Ishikawa (cell line): ENCODE data around the gene ENG.

Experiments used
- CEBPB ChIP-seq: IDR thresholded peaks from 2 replicates; pipeline ENCODE4 v1.6.1; 2012
- CREB1 ChIP-seq: IDR thresholded peaks from 2 replicates; pipeline ENCODE4 v1.6.1; 2012; ENCODE audit warnings: low read depth
- EGR1 ChIP-seq: IDR thresholded peaks from 2 replicates; pipeline ENCODE4 v1.6.1; 2012
- EP300 ChIP-seq: IDR thresholded peaks from 2 replicates; pipeline ENCODE4 v1.6.1; 2012; ENCODE audit warnings: borderline replicate concordance
- FOXM1 ChIP-seq: IDR thresholded peaks from 2 replicates; pipeline ENCODE4 v1.6.1; 2012; ENCODE audit warnings: low read depth, borderline replicate concordance
- NFIC ChIP-seq: IDR thresholded peaks from 2 replicates; pipeline ENCODE4 v1.6.1; 2012
- RAD21 ChIP-seq: IDR thresholded peaks from 2 replicates; pipeline ENCODE4 v1.6.1; 2012; ENCODE audit warnings: low read depth
- TAF1 ChIP-seq: IDR thresholded peaks from 2 replicates; pipeline ENCODE4 v1.6.1; 2012; ENCODE audit warnings: low read depth, mild to moderate bottlenecking
- TCF12 ChIP-seq: IDR thresholded peaks from 2 replicates; pipeline ENCODE4 v1.6.1; 2012; ENCODE audit warnings: low read depth
- TEAD4 ChIP-seq: IDR thresholded peaks from 2 replicates; pipeline ENCODE4 v1.6.1; 2012
- USF1 ChIP-seq: IDR thresholded peaks from 2 replicates; pipeline ENCODE4 v1.6.1; 2012
- YY1 ChIP-seq: IDR thresholded peaks from 2 replicates; pipeline ENCODE4 v1.6.1; 2012; ENCODE audit warnings: low read depth
- ZBTB7A ChIP-seq: IDR thresholded peaks from 2 replicates; pipeline ENCODE4 v1.6.1; 2012; ENCODE audit warnings: low read depth
- TF ChIP-seq, protein P1 (sequence below): IDR thresholded peaks from 2 replicates; pipeline ENCODE4 v1.6.1; 2012
- TF ChIP-seq, protein P2 (sequence below): IDR thresholded peaks from 2 replicates; pipeline ENCODE4 v1.6.1; 2012; ENCODE audit warnings: low read depth, mild to moderate bottlenecking

Gene ENG

GRCh38 chr9:127816728-127817127, 37.7 kb downstream of the ENG start:
- TF ChIP-seq YY1 (no peak), CREB1 (no peak), TEAD4 (no peak), EP300 (no peak), FOXM1 (no peak), CEBPB (no peak), TCF12 (no peak), RAD21 (no peak), TAF1 (no peak), ZBTB7A (no peak), EGR1 (no peak), NFIC (no peak), USF1 (no peak)
- TF ChIP-seq, protein P1, sequence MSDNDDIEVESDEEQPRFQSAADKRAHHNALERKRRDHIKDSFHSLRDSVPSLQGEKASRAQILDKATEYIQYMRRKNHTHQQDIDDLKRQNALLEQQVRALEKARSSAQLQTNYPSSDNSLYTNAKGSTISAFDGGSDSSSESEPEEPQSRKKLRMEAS: no peak
- TF ChIP-seq, protein P2, sequence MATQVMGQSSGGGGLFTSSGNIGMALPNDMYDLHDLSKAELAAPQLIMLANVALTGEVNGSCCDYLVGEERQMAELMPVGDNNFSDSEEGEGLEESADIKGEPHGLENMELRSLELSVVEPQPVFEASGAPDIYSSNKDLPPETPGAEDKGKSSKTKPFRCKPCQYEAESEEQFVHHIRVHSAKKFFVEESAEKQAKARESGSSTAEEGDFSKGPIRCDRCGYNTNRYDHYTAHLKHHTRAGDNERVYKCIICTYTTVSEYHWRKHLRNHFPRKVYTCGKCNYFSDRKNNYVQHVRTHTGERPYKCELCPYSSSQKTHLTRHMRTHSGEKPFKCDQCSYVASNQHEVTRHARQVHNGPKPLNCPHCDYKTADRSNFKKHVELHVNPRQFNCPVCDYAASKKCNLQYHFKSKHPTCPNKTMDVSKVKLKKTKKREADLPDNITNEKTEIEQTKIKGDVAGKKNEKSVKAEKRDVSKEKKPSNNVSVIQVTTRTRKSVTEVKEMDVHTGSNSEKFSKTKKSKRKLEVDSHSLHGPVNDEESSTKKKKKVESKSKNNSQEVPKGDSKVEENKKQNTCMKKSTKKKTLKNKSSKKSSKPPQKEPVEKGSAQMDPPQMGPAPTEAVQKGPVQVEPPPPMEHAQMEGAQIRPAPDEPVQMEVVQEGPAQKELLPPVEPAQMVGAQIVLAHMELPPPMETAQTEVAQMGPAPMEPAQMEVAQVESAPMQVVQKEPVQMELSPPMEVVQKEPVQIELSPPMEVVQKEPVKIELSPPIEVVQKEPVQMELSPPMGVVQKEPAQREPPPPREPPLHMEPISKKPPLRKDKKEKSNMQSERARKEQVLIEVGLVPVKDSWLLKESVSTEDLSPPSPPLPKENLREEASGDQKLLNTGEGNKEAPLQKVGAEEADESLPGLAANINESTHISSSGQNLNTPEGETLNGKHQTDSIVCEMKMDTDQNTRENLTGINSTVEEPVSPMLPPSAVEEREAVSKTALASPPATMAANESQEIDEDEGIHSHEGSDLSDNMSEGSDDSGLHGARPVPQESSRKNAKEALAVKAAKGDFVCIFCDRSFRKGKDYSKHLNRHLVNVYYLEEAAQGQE: no peak

DNA sequence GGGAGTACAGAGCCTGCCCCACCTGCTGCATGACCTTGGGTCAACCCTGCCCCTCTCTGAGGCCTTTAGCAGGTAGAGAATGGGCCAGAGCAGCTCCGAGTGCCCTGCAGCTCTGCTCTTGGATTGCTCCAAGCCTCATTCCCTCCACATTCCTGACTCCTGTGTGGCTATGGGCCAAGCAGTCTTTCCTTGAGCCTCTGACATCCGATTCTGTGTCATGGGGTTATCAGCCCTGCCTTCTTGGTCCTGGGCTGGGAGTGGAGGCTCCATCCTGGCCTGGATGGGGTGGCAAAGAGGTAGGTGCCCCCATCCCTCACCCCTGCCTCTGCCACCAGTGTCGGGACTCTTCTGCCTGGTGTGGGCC, 38.1 kb downstream of the ENG start:
- no peak for TF ChIP-seq RAD21
- TF ChIP-seq TAF1: no peak
- TF ChIP-seq CREB1: no peak
- no peak for TF ChIP-seq TEAD4
- no peak for TF ChIP-seq CEBPB
- no peak for TF ChIP-seq USF1
- no peak for TF ChIP-seq YY1
- no peak for TF ChIP-seq EGR1
- TF ChIP-seq TCF12: no peak
- TF ChIP-seq EP300: no peak
- no peak for TF ChIP-seq NFIC
- no peak for TF ChIP-seq ZBTB7A
- TF ChIP-seq FOXM1: no peak

DNA sequence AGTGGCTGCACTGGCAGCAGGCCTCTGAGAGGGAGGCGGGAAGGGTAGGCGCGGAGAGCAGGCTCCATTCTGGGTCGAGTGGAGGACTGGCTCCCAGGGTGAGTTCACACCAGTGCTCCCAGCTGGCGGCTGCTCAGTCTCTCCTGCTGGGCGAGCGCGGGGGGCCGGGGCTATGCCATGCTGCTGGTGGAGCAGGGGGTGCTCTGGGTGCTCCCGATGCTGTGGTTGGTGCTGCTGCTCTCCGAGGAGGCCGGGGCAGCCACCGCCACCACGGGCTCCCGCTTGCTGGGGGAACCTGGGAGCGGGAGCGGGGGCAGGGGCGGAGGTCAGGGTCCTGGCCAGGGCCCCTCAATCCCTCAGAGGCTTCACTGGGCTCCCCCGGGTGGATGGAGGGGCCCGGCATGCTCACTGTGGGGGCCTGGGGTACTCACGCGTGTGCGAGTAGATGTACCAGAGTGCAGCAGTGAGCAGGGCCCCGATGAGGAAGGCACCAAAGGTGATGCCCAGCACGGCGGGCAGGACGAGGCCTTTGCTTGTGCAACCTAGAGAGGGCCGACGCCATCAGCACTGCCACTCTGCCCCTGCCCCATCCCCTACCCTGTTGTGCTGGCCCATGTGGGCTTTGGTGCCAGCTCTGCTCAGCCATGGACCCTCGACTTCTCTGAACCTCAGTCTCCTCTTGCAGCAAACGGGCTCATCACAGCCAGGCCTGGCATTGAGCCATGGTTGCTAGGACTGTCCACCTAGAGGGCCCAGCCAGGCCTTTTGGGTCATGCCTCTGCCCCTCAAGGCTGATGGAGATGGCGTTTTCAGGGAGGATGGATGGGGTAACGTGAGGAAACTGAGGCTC, 38.7 kb downstream of the ENG start:
- no peak for TF ChIP-seq USF1
- no peak for TF ChIP-seq ZBTB7A

GRCh38 chr9:127814619-127815511, 39.6 kb downstream of the ENG start:
- TF ChIP-seq FOXM1: no peak
- no peak for TF ChIP-seq ZBTB7A
- no peak for TF ChIP-seq NFIC
- no peak for TF ChIP-seq EGR1

GRCh38 chr9:127813686-127814226, 40.7 kb downstream of the ENG start:
- TF ChIP-seq CREB1: no peak
- TF ChIP-seq, protein P1: no peak
- no peak for TF ChIP-seq EP300
- TF ChIP-seq TCF12: no peak
- no peak for TF ChIP-seq EGR1

- no peak for TF ChIP-seq EGR1
- no peak for TF ChIP-seq CEBPB
- no peak for TF ChIP-seq CREB1
These were observed 41.4 kb downstream of the ENG start for GRCh38 chr9:127812936-127813675.

DNA sequence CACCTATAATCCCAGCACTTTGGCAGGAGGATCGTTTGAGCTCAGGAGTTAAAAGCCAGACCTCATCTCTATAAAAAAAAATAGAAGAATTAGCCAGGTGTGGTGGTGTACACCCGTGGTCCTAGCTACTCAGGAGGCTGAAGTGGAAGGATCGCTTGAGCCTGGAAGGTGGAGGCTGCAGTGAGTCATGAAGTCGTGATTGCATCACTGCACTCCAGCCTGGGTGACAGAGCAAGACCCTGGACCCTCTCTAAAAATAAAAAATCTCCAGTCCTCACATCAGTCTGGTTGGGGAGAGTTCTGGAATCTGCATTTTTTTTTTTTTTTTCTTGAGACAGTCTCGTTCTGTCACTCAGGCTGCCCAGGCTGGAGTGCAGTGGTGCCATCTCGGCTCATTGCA, 42.4 kb downstream of the ENG start:
- TF ChIP-seq, protein P2: no peak
- TF ChIP-seq TCF12: no peak
- TF ChIP-seq, protein P1: no peak
- TF ChIP-seq CREB1: no peak
- no peak for TF ChIP-seq EGR1
- TF ChIP-seq EP300: no peak
- no peak for TF ChIP-seq RAD21
- no peak for TF ChIP-seq ZBTB7A
